H1 (cell line): Measurements from ENCODE around the gene EXOC1L. TPM values are rescaled to one million over a fixed set of nuclear protein-coding genes. Genes with fewer than 3 reads are reported as not detected.

Experiments used
- CTCF ChIA-PET: fragments of 300-600 bp; sonication (Branson Sonifier 250); formaldehyde crosslinking; loops from one replicate; lab custom pipeline; 2021; ENCODE audit not compliant: partially characterized antibody; lab: Charles Lee
- POLR2A ChIA-PET: fragments of 300-600 bp; sonication (Branson Sonifier 250); formaldehyde crosslinking; loops from one replicate; lab custom pipeline; 2021; ENCODE audit warnings: inconsistent platforms; ENCODE audit not compliant: partially characterized antibody; lab: Charles Lee
- DNase-seq, 2 experiments: peaks; one replicate each; pipeline versions ENCODE4 v3.0.0 to v3.0.0-alpha.2; 2010 to 2022; ENCODE audit warnings: low spot score in 2 of 2, low read depth in 1 of 2, mixed read lengths in 1 of 2
- FAIRE-seq: peaks from 2 replicates; lab custom pipeline; 2011; peaks lifted over from hg19 to GRCh38; lab: Jason Lieb, UNC
- H2AFZ ChIP-seq: 2 replicates; pipeline ENCODE4 v1.8.1; 2012; ENCODE audit warnings: low read length, inconsistent platforms
- H2AK5ac ChIP-seq: 2 replicates; pipeline ENCODE4 v1.6.1; 2013; ENCODE audit warnings: low read depth, low read length
- H2BK120ac ChIP-seq: replicated peaks from 2 replicates; pipeline ENCODE3; 2013; ENCODE audit warnings: low read depth, low read length, inconsistent platforms
- H2BK12ac ChIP-seq: 2 replicates; pipeline ENCODE4 v1.6.1; 2013; ENCODE audit warnings: low read depth, low read length
- H2BK15ac ChIP-seq: 2 replicates; pipeline ENCODE4 v1.6.1; 2013; ENCODE audit warnings: low read length
- H2BK20ac ChIP-seq: 2 replicates; pipeline ENCODE4 v1.6.1; 2013; ENCODE audit warnings: low read length
- H2BK5ac ChIP-seq: 2 replicates; pipeline ENCODE4 v1.6.1; 2013; ENCODE audit warnings: low read depth, low read length
- H3K14ac ChIP-seq: 2 replicates; pipeline ENCODE4 v1.6.1; 2013; ENCODE audit warnings: inconsistent platforms; ENCODE audit not compliant: insufficient read length
- H3K18ac ChIP-seq: 2 replicates; pipeline ENCODE4 v1.6.1; 2013; ENCODE audit warnings: low read length; ENCODE audit errors: extremely low read depth
- H3K23ac ChIP-seq: 2 replicates; pipeline ENCODE4 v1.6.1; 2013; ENCODE audit warnings: inconsistent platforms; ENCODE audit not compliant: insufficient read length
- H3K23me2 ChIP-seq: 2 replicates; pipeline ENCODE4 v1.6.1; 2013; ENCODE audit warnings: low read depth, low read length
- H3K27ac ChIP-seq: 2 replicates; pipeline ENCODE4 v1.6.1; 2011; ENCODE audit warnings: low read depth, low read length, inconsistent platforms
- H3K27me3 ChIP-seq, 4 experiments: replicated peaks in 1 of 4; 1 replicate in 1 of 4; 2 replicates in 3 of 4; pipeline versions ENCODE4 v1.6.1 to v1.8.1; 2011 to 2013; ENCODE audit warnings: low read length in 3 of 4, mild to moderate bottlenecking in 3 of 4, inconsistent platforms in 2 of 4, mixed read lengths in 2 of 4, moderate library complexity in 1 of 4; ENCODE audit not compliant: control insufficient read depth in 3 of 4, insufficient read depth in 3 of 4; ENCODE audit errors: extremely low read depth in 1 of 4
- H3K36me3 ChIP-seq, 4 experiments: 2 replicates each; pipeline versions ENCODE4 v1.6.1 to v1.8.1; 2011 to 2013; ENCODE audit warnings: mild to moderate bottlenecking in 4 of 4, low read length in 3 of 4, moderate library complexity in 2 of 4, control low read depth in 1 of 4, inconsistent platforms in 1 of 4; ENCODE audit not compliant: insufficient read depth in 4 of 4, control insufficient read depth in 2 of 4
- H3K4ac ChIP-seq: replicated peaks from 2 replicates; pipeline ENCODE3; 2013; ENCODE audit warnings: low read length, low read depth, mixed read lengths, inconsistent platforms; ENCODE audit not compliant: insufficient read length
- H3K4me1 ChIP-seq, 4 experiments: replicated peaks in 1 of 4; 1 replicate in 1 of 4; 2 replicates in 3 of 4; pipeline versions ENCODE4 v1.6.1 to v1.8.1; 2011 to 2013; ENCODE audit warnings: low read length in 3 of 4, inconsistent platforms in 2 of 4, mixed read lengths in 1 of 4; ENCODE audit not compliant: insufficient read depth in 4 of 4, control insufficient read depth in 3 of 4
- H3K4me2 ChIP-seq, 2 experiments: 2 replicates each; pipeline versions ENCODE4 v1.6.1 to v1.8.1; 2011 to 2013; ENCODE audit warnings: low read depth in 2 of 2, low read length in 2 of 2, control low read depth in 1 of 2, inconsistent platforms in 1 of 2, mild to moderate bottlenecking in 1 of 2; ENCODE audit not compliant: insufficient read depth in 1 of 2
- H3K4me3 ChIP-seq, 4 experiments: fragments of 200-600, 300-600 bp in 1 of 4; sonication (generic), shearing (Covaris generic), sonication (Bioruptor Twin) in 1 of 4; 2 replicates each; pipeline versions ENCODE4 v1.5.1 to v1.8.1; 2011 to 2016; ENCODE audit warnings: low read length in 4 of 4, low read depth in 3 of 4, control low read depth in 2 of 4, inconsistent platforms in 2 of 4, mild to moderate bottlenecking in 2 of 4, mixed read lengths in 1 of 4, moderate library complexity in 1 of 4; ENCODE audit not compliant: insufficient read depth in 2 of 4; ENCODE audit errors: extremely low read depth in 1 of 4
- H3K56ac ChIP-seq: replicated peaks from 2 replicates; pipeline ENCODE3; 2013; ENCODE audit warnings: low read depth, mild to moderate bottlenecking, mixed read lengths, low read length, inconsistent platforms; ENCODE audit not compliant: insufficient read length
- H3K79me1 ChIP-seq: 2 replicates; pipeline ENCODE4 v1.6.1; 2013; ENCODE audit warnings: low read depth, low read length, control low read depth
- H3K79me2 ChIP-seq, 2 experiments: 2 replicates each; pipeline versions ENCODE4 v1.6.1 to v1.8.1; 2012 to 2013; ENCODE audit warnings: low read length in 2 of 2, mild to moderate bottlenecking in 2 of 2, inconsistent platforms in 1 of 2; ENCODE audit not compliant: insufficient read depth in 2 of 2, control insufficient read depth in 1 of 2
- H3K9ac ChIP-seq, 4 experiments: replicated peaks in 1 of 4; 1 replicate in 1 of 4; 2 replicates in 3 of 4; pipeline versions ENCODE4 v1.6.1 to v1.8.1; 2011 to 2013; ENCODE audit warnings: low read depth in 3 of 4, low read length in 3 of 4, control low read depth in 2 of 4, mild to moderate bottlenecking in 2 of 4, moderate library complexity in 2 of 4, inconsistent platforms in 1 of 4; ENCODE audit errors: extremely low read depth in 1 of 4
- H3K9me3 ChIP-seq, 2 experiments: 2 replicates each; pipeline versions ENCODE4 v1.6.1 to v1.8.1; 2012 to 2013; ENCODE audit warnings: mild to moderate bottlenecking in 2 of 2, moderate library complexity in 2 of 2, control low read depth in 1 of 2, inconsistent platforms in 1 of 2, low read depth in 1 of 2, low read length in 1 of 2, mixed read lengths in 1 of 2; ENCODE audit not compliant: insufficient read depth in 2 of 2
- H4K20me1 ChIP-seq, 2 experiments: replicated peaks in 1 of 2; 2 replicates each; pipeline versions ENCODE3 to v1.8.1; 2011 to 2013; ENCODE audit warnings: inconsistent platforms in 2 of 2, low read length in 2 of 2, mild to moderate bottlenecking in 1 of 2; ENCODE audit not compliant: insufficient read depth in 2 of 2, control insufficient read depth in 1 of 2
- H4K5ac ChIP-seq: 2 replicates; pipeline ENCODE4 v1.6.1; 2013; ENCODE audit warnings: low read length, low read depth, mixed read lengths, inconsistent platforms; ENCODE audit not compliant: insufficient read length
- H4K8ac ChIP-seq: 2 replicates; pipeline ENCODE4 v1.8.0; 2013; ENCODE audit warnings: mild to moderate bottlenecking, moderate library complexity, low read length, inconsistent platforms; ENCODE audit not compliant: insufficient read depth; ENCODE audit errors: extremely low read depth
- H4K91ac ChIP-seq: replicated peaks from 2 replicates; pipeline ENCODE3; 2013; ENCODE audit warnings: low read length, mixed read lengths, inconsistent platforms; ENCODE audit not compliant: insufficient read length
- BACH1 ChIP-seq: IDR thresholded peaks from 2 replicates; pipeline ENCODE4 v1.6.1; 2012; ENCODE audit warnings: low read length, improper control_type of control experiment
- CEBPB ChIP-seq: IDR thresholded peaks from 2 replicates; pipeline ENCODE4 v1.6.1; 2012; ENCODE audit warnings: low read depth, low read length
- EP300 ChIP-seq, 2 experiments: IDR thresholded peaks; 1 replicate in 1 of 2; 2 replicates in 1 of 2; pipeline ENCODE4 v1.6.1; 2011 to 2012; ENCODE audit warnings: low read depth in 2 of 2, low read length in 2 of 2, mild to moderate bottlenecking in 2 of 2, borderline replicate concordance in 1 of 2, inconsistent platforms in 1 of 2, moderate library complexity in 1 of 2
- EZH2 ChIP-seq: fragments of 200-600 bp; sonication (generic); IDR thresholded peaks from 2 replicates; pipeline ENCODE4 v1.7.1; 2012; ENCODE audit warnings: low read depth, mild to moderate bottlenecking, moderate library complexity, low read length, inconsistent platforms; ENCODE audit not compliant: severe bottlenecking
- FOSL1 ChIP-seq: IDR thresholded peaks from 2 replicates; pipeline ENCODE4 v1.6.1; 2011; ENCODE audit warnings: mild to moderate bottlenecking, low read depth, low read length, moderate library complexity; ENCODE audit not compliant: insufficient read depth
- HDAC2 ChIP-seq, 2 experiments: fragments of 300-600 bp in 1 of 2; sonication (generic) in 1 of 2; IDR thresholded peaks; 2 replicates each; pipeline ENCODE4 v1.6.1; 2011 to 2012; ENCODE audit warnings: low read depth in 2 of 2, low read length in 2 of 2, mild to moderate bottlenecking in 2 of 2, moderate library complexity in 2 of 2, borderline replicate concordance in 1 of 2, inconsistent platforms in 1 of 2
- JUN ChIP-seq: IDR thresholded peaks from 2 replicates; pipeline ENCODE4 v1.6.1; 2011; ENCODE audit warnings: low read depth, mild to moderate bottlenecking, improper control_type of control experiment, low read length
- KDM4A ChIP-seq: IDR thresholded peaks from one replicate; pipeline ENCODE4 v1.7.1; 2012; ENCODE audit warnings: low read depth, mild to moderate bottlenecking, moderate library complexity, low read length, inconsistent platforms; ENCODE audit not compliant: severe bottlenecking
- PHF8 ChIP-seq: fragments of 200-600 bp; sonication (generic); conservative IDR thresholded peaks from 2 replicates; pipeline ENCODE4 v1.7.1; 2012; ENCODE audit warnings: low read depth, mild to moderate bottlenecking, inconsistent platforms, low read length, moderate library complexity
- RBBP5 ChIP-seq: IDR thresholded peaks from 2 replicates; pipeline ENCODE4 v1.7.1; 2012; ENCODE audit warnings: low read depth, mild to moderate bottlenecking, inconsistent platforms, low read length, moderate library complexity, borderline replicate concordance
- RFX5 ChIP-seq: IDR thresholded peaks from 2 replicates; pipeline ENCODE4 v1.6.1; 2011; ENCODE audit warnings: low read depth, low read length, improper control_type of control experiment, borderline replicate concordance
- SIX5 ChIP-seq: IDR thresholded peaks from 2 replicates; pipeline ENCODE4 v1.6.1; 2011; ENCODE audit warnings: mild to moderate bottlenecking, low read depth, low read length
- SP4 ChIP-seq: IDR thresholded peaks from 2 replicates; pipeline ENCODE4 v1.6.1; 2012; ENCODE audit warnings: low read length, inconsistent platforms
- SRF ChIP-seq: IDR thresholded peaks from 2 replicates; pipeline ENCODE4 v1.6.1; 2011; ENCODE audit warnings: mild to moderate bottlenecking, low read depth, low read length, moderate library complexity
- SUZ12 ChIP-seq: fragments of 200-600 bp; sonication (generic); IDR thresholded peaks from 2 replicates; pipeline ENCODE4 v1.6.1; 2012; ENCODE audit warnings: mild to moderate bottlenecking, inconsistent platforms, low read length, moderate library complexity, mixed read lengths
- WGBS, 2 experiments: shearing (Covaris generic) in 1 of 2; methylation state at CpG; one replicate each; pipeline versions ENCODE4 v1.1.6 to v1.1.7; 2013 to 2015; ENCODE audit warnings: low lambda C conversion rate in 2 of 2, mixed read lengths in 2 of 2, inconsistent platforms in 1 of 2, low coverage in 1 of 2, missing lambda C conversion rate in 1 of 2; ENCODE audit not compliant: insufficient replicate concordance in 2 of 2, insufficient coverage in 1 of 2, insufficient read length in 1 of 2; ENCODE audit errors: extremely low coverage in 1 of 2, missing lambda C conversion rate in 1 of 2; 5-methylcytosine and 5-hydroxymethylcytosine counted together
- polyA plus RNA-seq, 7 experiments: library from polyadenylated mRNA; depleted of rRNA in 3 of 7; stranded (reverse) in 5 of 7; unstranded in 2 of 7; fragments of >200 nt in 5 of 7; fragments of 200-250 nt in 2 of 7; gene quantifications; 1 replicate in 5 of 7; 2 replicates in 1 of 7; 4 replicates in 1 of 7; pipeline versions ENCODE4 v1.2.1 to v1.2.3, GENCODE V29; 2011 to 2013; ENCODE audit warnings: missing spikeins in 2 of 7, mixed read lengths in 2 of 7
- total RNA-seq: library from RNA; stranded (reverse); fragmentation: NEBNext Ultra II Directional; extraction: Animal tissue kit (Norgen Biotek cat#: 25700); gene quantifications from 2 replicates; pipeline ENCODE4 v1.2.1, GENCODE V29; 2021

EXOC1L gene
- total and polyA plus RNA-seq, 2 of the 8 experiments (the other 6 are each of a cell fraction or from before 2014, with no cell fraction given): 0.08 TPM; not detected in 1

DNA sequence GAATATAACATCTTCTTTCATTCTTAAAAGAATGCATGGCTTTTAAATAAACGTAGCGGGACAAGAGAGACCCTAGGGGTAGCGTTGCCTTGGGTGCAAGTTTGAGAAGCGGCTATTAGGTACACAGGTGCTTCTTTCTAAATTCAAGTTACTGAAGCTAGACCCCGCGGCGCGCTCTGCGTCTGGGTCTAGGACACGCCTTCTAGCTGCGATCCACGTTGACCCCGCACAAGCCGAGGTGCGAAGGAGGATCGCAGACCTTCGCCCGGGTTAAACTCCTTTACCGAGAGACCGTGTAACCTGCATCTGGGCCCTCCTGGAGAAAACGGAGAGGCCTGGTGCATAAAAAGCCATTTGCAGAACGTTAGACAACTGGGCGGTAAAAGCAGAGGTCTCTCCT, 25.5 kb upstream of the EXOC1L start:
- Histone ChIP-seq H3K56ac (no peak overlapping the region), H3K4ac (no peak overlapping the region), H4K91ac (no peak overlapping the region), H3K18ac (no peak overlapping the region), H2AFZ (no peak overlapping the region), H3K4me1 (no peaks in the 10 kb centered on the region), H4K5ac (no peak overlapping the region), H2BK120ac (no peak overlapping the region), H2BK20ac (no peak overlapping the region), H3K23me2 (no peaks in the 10 kb centered on the region), H3K27ac (no peak overlapping the region), H2BK5ac (no peak overlapping the region), H3K36me3 (no peaks in the 10 kb centered on the region), H4K20me1 (no peaks in the 10 kb centered on the region), H3K9ac (no peak overlapping the region), H3K27me3 (no peaks in the 10 kb centered on the region), H3K4me3 (no peak overlapping the region), H3K79me1 (no peaks in the 10 kb centered on the region), H2AK5ac (no peak overlapping the region), H3K14ac (no peak overlapping the region), H2BK12ac (no peak overlapping the region), H3K79me2 (no peaks in the 10 kb centered on the region), H3K9me3 (no peaks in the 10 kb centered on the region), H2BK15ac (no peak overlapping the region), H3K23ac (no peak overlapping the region), H3K4me2 (no peak overlapping the region), H4K8ac (no peak overlapping the region)
- DNase-seq: no peak
- CTCF ChIA-PET: no interaction called here
- WGBS, 2 experiments: 94% methylated on average over 23 of the region's 23 CpGs; no CpG with 5 or more reads in 1 of the 2 experiments
- POLR2A ChIA-PET: interaction anchor here (0.6 to 1.6 kb wide), 2 partner anchors 10 to 186 kb away, joined by 3 read pairs; no protein-coding TSS in a partner anchor
- no peak for FAIRE-seq
- TF ChIP-seq EP300 (IDR thresholded peaks at IDR 0.05; ENCODE audit: borderline replicate concordance in 1 of 2, low read depth in 2 of 2, low read length in 2 of 2): no peak
- no peak for TF ChIP-seq RFX5
- no peak for TF ChIP-seq SP4
- no peak for TF ChIP-seq SUZ12
- TF ChIP-seq EZH2: no peak
- TF ChIP-seq HDAC2 (IDR thresholded peaks at IDR 0.05; ENCODE audit: borderline replicate concordance in 1 of 2, low read depth in 2 of 2, low read length in 2 of 2): no peak
- no peak for TF ChIP-seq PHF8
- no peak for TF ChIP-seq JUN
- TF ChIP-seq BACH1: no peak
- no peak for TF ChIP-seq KDM4A
- TF ChIP-seq RBBP5: no peak
- no peak for TF ChIP-seq SRF
- TF ChIP-seq FOSL1: no peak
- TF ChIP-seq SIX5: no peak
- TF ChIP-seq CEBPB: no peak
